Measurements from ENCODE around the gene DOCK4.

DOCK4 gene

DNA sequence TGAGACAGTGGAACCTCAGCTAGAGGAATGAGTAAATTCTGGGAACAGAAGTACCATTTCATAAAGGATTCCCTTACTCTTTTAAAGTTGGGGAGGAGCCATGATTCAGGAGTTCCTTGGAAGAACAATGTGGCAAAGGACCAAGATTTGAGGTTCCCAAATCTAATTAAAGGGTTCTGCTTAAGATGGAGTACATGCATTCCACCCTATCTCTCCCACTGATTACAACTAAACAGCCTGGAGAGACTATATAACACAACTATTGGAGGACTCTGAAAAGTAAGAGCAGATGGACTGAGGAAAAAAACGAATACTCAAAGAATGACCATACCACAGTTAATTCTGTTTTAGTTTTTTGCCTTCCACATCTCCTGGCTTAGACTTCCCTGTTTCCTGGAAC, 431.0 kb downstream of the DOCK4 start:
- DNase-seq (ENCODE audit: low read depth in 1 of 2, low spot score in 1 of 2), result no peak

DNA sequence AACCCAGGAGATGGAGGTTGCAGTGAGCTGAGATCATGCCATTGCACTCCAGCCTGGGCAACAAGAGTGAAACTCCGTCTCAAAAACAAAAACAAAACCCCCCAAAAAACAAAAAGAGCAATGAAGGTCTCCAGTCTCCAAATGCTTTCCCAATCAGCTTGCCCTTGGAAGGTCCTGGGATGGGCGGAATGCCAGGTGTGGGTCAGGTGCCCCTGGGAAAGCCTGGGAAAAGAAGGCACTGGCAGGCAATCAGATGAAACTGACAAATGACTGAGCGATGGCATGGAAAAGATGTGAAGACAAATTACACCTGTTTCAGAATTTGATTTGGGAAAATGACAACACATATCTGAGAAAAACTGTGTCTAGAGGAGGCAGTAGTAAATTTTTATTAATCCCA, 433.5 kb downstream of the DOCK4 start:
- no peak for DNase-seq (ENCODE audit: low read depth in 1 of 2, low spot score in 1 of 2)

DNA sequence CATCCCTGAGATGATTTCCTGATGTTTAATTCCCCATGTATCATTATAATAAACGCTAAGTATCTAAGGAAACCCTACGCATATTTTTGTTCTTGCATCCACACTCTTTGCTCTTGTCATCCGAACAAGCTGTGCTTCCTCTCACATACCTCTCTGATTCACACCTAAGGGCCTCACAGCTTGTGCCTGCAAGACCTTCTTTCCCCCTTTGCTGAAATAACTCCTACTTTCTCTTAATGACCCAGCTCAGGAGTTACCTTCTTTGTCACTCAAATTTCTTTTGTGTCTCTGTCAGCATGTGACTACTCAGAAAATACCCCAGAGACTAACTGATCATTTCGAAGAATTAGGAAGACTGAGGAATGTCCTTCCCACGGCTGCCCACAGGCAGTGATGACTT, 434.6 kb downstream of the DOCK4 start:
- DNase-seq (ENCODE audit: low read depth in 1 of 2, low spot score in 1 of 2), result no peak

GRCh38 chr7:111770116-111770515, 436.1 kb downstream of the DOCK4 start:
- DNase-seq (ENCODE audit: low read depth in 1 of 2, low spot score in 1 of 2), result no peak

DNA sequence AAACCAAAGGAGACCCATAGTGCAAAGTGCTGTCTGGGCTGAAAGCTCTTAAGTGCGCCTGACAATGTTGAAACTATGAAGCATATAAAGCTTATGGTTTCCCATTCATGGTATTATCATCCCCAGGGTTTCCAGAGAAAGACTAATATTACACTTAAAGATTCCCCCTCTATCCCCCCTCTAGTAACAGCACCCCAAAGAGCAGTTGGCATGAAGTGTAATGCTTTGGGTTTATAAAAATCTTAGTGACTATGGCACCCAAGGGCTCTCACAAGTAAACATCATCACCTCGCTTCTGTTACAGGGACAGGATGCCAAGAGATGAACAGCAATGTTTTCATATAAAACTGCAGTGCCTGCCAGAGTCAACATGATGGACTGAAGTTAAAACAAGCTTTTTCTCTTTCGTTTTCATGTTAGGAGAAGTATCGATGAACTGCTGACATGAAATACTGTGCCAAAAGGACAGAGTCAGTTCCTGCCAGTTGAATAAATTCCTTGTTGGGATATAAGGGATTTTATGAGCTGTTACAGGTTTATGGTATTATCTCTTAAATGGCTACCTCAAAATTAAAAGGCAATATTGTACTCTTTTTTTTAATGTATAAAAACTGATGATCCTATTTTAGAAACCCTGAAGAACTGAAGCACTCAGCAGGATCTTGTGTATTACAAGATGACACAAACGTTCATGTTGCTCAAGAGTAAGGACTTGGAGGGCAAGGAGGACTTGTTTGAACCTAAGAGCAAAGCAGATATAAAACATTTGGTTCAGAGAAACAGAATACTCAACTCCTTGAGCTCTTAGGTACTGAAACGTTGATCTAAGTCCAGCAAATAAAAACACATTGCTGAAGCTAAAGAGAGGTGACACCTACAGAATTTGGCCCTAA, 440.2 kb downstream of the DOCK4 start:
- no peak for DNase-seq (ENCODE audit: low read depth in 1 of 2, low spot score in 1 of 2)

DNA sequence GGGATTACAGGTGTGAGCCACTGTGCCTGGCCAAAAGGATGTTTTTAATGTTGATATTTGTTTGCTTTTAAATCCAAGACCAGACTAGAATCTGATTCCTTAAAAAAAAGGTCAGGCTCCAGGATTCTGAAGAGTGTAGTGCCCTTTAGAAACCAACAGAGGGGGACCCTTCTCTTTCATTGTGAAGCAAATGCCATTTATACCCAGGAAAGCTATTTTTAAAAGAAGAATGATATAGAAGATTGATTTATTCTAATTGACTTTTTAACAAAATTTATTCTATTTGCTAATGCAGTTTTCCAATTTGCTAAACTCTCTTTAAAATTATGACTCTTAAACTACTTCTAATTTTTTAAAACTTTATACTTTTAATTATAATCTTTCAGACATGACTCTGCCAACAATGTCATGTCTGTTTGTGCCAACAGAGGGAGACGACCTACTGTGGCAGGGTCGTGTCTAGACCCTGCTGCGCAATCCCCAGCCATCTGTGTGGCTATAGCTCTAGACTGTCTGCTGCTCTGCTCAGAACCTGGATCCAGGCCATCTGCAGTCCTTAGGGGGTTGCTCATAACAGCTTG, 442.9 kb downstream of the DOCK4 start:
- no peak for DNase-seq (ENCODE audit: low read depth in 1 of 2, low spot score in 1 of 2)

DNA sequence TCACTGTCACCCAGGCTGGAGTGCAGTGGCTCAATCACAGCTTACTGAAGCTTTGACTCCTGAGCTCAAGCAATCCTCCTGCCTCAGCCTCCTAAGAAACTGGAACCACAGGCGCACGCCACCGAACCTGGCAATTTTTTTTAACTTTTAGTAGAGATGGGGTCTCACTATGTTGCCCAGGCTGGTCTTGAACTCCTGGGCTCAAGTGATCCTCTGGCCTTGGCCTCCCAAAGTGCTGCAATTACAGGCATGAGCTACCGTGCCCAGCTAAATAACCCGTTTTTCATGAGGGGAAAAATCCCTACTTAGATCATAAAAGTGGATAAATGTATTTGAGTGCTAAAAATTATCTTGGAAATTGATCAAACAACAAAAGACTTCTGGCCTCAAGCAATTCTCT, 443.4 kb downstream of the DOCK4 start:
- no peak for DNase-seq (ENCODE audit: low read depth in 1 of 2, low spot score in 1 of 2)

DNA sequence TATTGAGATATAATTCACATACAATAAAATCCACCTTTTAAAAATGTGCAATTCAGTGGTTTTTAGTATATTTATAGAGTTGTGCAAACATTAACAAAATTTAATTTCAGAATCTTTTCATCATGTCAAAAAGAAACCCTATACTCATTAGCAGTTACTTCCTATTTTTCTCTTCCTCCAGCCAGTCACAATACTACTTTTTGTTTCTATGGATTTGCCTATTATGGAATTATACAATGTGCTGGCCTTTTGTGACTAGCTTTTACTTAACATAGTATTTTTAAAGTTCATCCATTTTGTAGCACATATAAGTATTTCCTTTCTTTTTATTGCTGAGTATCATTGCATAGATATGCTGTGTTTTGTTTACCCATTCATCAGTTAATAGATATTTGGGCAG, 444.0 kb downstream of the DOCK4 start:
- DNase-seq (ENCODE audit: low read depth in 1 of 2, low spot score in 1 of 2), result no peak

DNA sequence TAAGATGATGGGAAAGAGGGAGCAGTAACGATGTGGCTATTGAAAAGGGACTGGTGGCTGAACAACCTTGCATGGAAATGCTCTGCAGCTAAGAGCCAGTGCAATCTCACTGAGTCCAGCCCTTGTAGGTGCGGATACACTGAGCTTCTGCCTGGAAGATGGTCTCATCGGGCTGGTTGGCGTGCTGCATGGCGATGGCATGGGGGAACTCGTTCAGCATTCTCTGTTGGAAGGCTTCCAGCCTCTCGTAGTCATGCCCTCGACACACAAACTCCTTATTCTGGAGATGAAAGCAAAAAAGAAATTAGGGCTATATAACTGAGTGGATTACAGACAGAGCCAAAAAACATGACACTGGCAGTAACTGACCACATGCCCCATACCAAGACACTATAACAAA, 446.2 kb downstream of the DOCK4 start:
- no peak for DNase-seq (ENCODE audit: low read depth in 1 of 2, low spot score in 1 of 2)

GRCh38 chr7:111758332-111758731, 447.9 kb downstream of the DOCK4 start:
- DNase-seq (ENCODE audit: low read depth in 1 of 2, low spot score in 1 of 2), result no peak

DNA sequence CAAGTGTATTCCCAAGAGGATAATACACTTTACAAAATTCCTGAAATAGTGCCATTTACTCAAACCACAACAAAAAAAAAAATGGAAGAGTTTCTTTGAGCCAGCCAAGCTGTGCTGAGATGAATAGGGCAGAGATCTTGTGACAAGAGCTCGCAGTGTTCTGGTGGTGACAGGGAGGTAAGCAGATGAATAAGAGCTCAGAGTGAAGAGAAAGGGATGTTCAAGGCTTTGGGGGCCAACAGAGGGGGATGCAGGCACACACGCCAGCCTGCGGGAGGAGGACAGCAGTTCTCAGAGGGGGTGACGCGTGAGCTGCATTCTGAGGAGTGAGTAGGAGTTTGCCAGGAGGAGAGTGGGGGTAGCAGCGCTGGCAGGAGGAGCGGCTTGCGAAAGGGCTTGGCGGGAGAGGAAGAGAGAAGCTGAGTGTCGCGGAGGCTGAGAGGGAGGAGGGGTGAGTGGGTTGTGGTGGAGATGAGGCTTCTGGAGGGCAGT, 449.5 kb downstream of the DOCK4 start:
- no peak for DNase-seq (ENCODE audit: low read depth in 1 of 2, low spot score in 1 of 2)

DNA sequence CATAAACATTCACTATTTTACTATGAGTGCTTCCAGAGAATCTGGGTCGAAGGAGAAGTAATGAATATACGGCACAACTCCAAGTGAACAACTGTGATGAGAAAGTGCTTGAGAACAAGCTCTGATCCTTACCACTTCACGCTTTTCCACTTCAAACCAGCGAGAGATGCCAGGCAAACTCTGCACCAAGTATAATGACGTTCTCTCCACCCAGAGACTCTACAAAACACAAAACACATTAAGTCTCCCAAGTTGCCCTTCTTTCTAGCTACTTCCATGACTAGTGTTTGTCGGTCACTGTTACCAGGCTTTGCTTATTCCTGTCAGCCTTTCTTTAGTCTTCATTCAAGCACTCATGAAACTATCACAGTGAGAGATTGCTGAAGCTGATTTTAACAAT, 450.8 kb downstream of the DOCK4 start:
- no peak for DNase-seq (ENCODE audit: low read depth in 1 of 2, low spot score in 1 of 2)

DNA sequence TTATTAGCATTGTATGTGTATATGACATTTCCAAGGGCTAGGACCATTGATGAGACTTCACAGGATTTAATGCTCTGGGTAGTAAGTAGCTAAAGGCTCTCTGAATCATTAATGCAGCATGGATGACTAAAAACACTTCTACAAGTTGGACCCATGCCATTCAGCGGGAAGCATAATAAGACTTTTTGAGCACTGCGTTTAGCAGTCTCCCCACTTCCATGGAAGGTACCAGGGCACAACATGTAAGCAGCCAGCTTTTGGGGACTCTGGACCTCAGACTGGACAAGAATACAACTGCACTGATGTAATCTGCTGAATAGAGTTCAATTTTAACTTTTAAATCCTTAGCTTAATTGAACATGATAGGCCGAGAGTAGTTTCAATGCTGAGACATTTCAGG, 452.2 kb downstream of the DOCK4 start:
- DNase-seq (ENCODE audit: low read depth in 1 of 2, low spot score in 1 of 2), result no peak

- DNase-seq (ENCODE audit: low read depth in 1 of 2, low spot score in 1 of 2), result peak in 1 of 2 donors; percentile 38
These were observed 454.1 kb downstream of the DOCK4 start for GRCh38 chr7:111752022-111752582.

GRCh38 chr7:111750878-111751277, 455.3 kb downstream of the DOCK4 start:
- DNase-seq (ENCODE audit: low read depth in 1 of 2, low spot score in 1 of 2), result no peak

- DNase-seq (ENCODE audit: low read depth in 1 of 2, low spot score in 1 of 2), result no peak
These were observed 456.0 kb downstream of the DOCK4 start for GRCh38 chr7:111750228-111750627.

GRCh38 chr7:111749625-111750024, 456.6 kb downstream of the DOCK4 start:
- no peak for DNase-seq (ENCODE audit: low read depth in 1 of 2, low spot score in 1 of 2)

GRCh38 chr7:111747718-111748117, 458.5 kb downstream of the DOCK4 start:
- no peak for DNase-seq (ENCODE audit: low read depth in 1 of 2, low spot score in 1 of 2)

DNA sequence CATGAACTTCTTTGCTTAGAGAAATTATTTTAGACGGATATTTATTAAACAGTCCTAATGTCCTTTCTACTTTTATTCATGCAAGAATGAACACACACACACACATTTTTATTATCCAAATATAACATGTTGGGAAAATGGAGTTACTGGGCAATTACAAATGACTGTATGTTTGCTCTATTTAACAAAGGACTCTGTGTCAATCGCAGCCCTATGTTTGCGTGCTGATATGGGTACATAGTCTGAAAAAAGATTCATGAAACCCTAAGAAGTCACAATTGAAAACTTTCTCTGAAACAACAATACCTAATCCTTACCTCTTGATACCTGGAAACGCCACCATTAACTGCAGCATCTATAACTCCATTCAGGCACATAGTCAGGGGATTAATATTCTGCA, 459.2 kb downstream of the DOCK4 start:
- no peak for DNase-seq (ENCODE audit: low read depth in 1 of 2, low spot score in 1 of 2)

- DNase-seq (ENCODE audit: low read depth in 1 of 2, low spot score in 1 of 2), result no peak
These were observed 461.6 kb downstream of the DOCK4 start for GRCh38 chr7:111744501-111745155.

GRCh38 chr7:111743244-111743847, 462.9 kb downstream of the DOCK4 start:
- no peak for DNase-seq (ENCODE audit: low read depth in 1 of 2, low spot score in 1 of 2)
